Astrocyte (in vitro differentiated cells and primary cell): Measurements from ENCODE around the gene ITPRIPL1. TPM values are rescaled to one million over a fixed set of nuclear protein-coding genes. Genes with fewer than 3 reads are reported as not detected.
"Not testable (repeated sequence)": the region's sequence is repeated elsewhere in the genome, so short reads cannot be mapped to it uniquely, and the experiment has no call there.

ENCODE experiments used
- DNase-seq: peaks from one replicate; pipeline ENCODE4 v3.0.0-alpha.2; 2010; ENCODE audit warnings: low read depth
- FAIRE-seq: peaks from 2 replicates; lab custom pipeline; 2011; peaks lifted over from hg19 to GRCh38; lab: Jason Lieb, UNC
- H2AFZ ChIP-seq: 2 replicates; pipeline ENCODE4 v1.6.0; 2012; ENCODE audit warnings: low read depth, low read length, inconsistent platforms
- H3K27ac ChIP-seq: 2 replicates; pipeline ENCODE4 v1.5.1; 2011; ENCODE audit warnings: low read depth, low read length, inconsistent platforms
- H3K27me3 ChIP-seq: 2 replicates; pipeline ENCODE4 v1.6.0; 2011; ENCODE audit warnings: low read length, inconsistent platforms; ENCODE audit not compliant: insufficient read depth
- H3K36me3 ChIP-seq: 2 replicates; pipeline ENCODE4 v1.5.1; 2011; ENCODE audit warnings: low read length, inconsistent platforms; ENCODE audit not compliant: insufficient read depth
- H3K4me1 ChIP-seq: 2 replicates; pipeline ENCODE4 v1.5.1; 2011; ENCODE audit warnings: low read length, inconsistent platforms; ENCODE audit not compliant: insufficient read depth
- H3K4me2 ChIP-seq: 2 replicates; pipeline ENCODE4 v1.6.0; 2012; ENCODE audit warnings: low read length, inconsistent platforms
- H3K4me3 ChIP-seq: 2 replicates; pipeline ENCODE4 v1.5.1; 2011; ENCODE audit warnings: low read depth, mild to moderate bottlenecking, low read length, inconsistent platforms; ENCODE audit not compliant: insufficient read depth
- H3K79me2 ChIP-seq: 2 replicates; pipeline ENCODE4 v1.6.0; 2012; ENCODE audit warnings: mild to moderate bottlenecking, low read length, inconsistent platforms; ENCODE audit not compliant: insufficient read depth
- H3K9ac ChIP-seq: 2 replicates; pipeline ENCODE4 v1.6.0; 2012; ENCODE audit warnings: mild to moderate bottlenecking, low read length, inconsistent platforms
- H3K9me3 ChIP-seq: 2 replicates; pipeline ENCODE4 v1.5.1; 2012; ENCODE audit warnings: low read depth, mild to moderate bottlenecking, low read length, inconsistent platforms; ENCODE audit not compliant: insufficient read depth
- H4K20me1 ChIP-seq: 2 replicates; pipeline ENCODE4 v1.6.0; 2012; ENCODE audit warnings: low read length, inconsistent platforms; ENCODE audit not compliant: insufficient read depth
- H3K27ac Mint-ChIP-seq: one replicate; pipeline ENCODE4 v1.8.0; 2021; ENCODE audit warnings: mild to moderate bottlenecking, mixed read lengths; ENCODE audit not compliant: unreplicated experiment
- H3K27me3 Mint-ChIP-seq: one replicate; pipeline ENCODE4 v1.8.0; 2021; ENCODE audit warnings: low read depth, mixed read lengths; ENCODE audit not compliant: unreplicated experiment
- H3K36me3 Mint-ChIP-seq: one replicate; pipeline ENCODE4 v1.8.0; 2021; ENCODE audit warnings: low read depth, mixed read lengths; ENCODE audit not compliant: unreplicated experiment
- H3K4me1 Mint-ChIP-seq: one replicate; pipeline ENCODE4 v1.8.0; 2021; ENCODE audit warnings: low read depth, mixed read lengths; ENCODE audit not compliant: unreplicated experiment
- H3K4me3 Mint-ChIP-seq: one replicate; pipeline ENCODE4 v1.8.0; 2021; ENCODE audit warnings: mild to moderate bottlenecking, moderate library complexity, mixed read lengths; ENCODE audit not compliant: unreplicated experiment
- H3K9me3 Mint-ChIP-seq: one replicate; pipeline ENCODE4 v1.8.0; 2021; ENCODE audit warnings: mild to moderate bottlenecking, mixed read lengths; ENCODE audit not compliant: unreplicated experiment
- EZH2 ChIP-seq: IDR thresholded peaks from 2 replicates; pipeline ENCODE4 v1.6.1; 2012; ENCODE audit warnings: mild to moderate bottlenecking, low read length, inconsistent platforms; ENCODE audit not compliant: insufficient read depth
- total RNA-seq: library from RNA; stranded (reverse); gene quantifications from 2 replicates; pipeline ENCODE4 v1.2.1, GENCODE V29; 2021
- TF ChIP-seq, protein P1 (sequence below): IDR thresholded peaks from 2 replicates; pipeline ENCODE4 v1.5.1; 2011; ENCODE audit warnings: low read depth, mild to moderate bottlenecking, inconsistent platforms, low read length, moderate library complexity; ENCODE audit not compliant: insufficient read depth

Gene ITPRIPL1
- total RNA-seq, 1 donor from 2014 or later = 0.45 TPM

DNA sequence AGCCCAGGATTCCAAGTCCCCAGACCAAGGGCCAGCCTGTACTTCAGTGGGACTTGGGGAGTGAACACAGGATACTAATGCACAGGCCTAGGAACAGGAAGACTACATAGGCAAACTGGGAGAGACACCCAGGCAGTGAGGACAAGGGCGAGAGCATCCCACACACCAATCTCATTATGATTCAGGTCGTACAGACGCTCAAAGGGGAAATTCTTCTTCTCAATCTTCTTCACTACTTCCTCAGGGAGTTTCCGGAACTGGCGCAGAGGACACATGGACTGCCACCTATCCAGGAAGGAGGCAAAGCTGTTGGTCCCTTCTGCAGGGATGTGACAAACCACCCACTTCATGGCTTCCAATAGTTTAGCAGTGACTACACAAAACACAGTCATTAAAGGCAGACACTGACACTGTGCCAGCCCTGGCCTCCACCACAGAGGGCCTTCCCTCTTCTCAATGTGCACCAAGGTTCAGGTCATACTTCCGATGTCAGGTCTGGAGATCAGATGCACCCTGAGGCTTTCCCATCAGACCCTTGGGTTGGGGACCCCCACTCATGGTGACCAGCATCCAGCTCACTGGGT, 37.8 kb upstream of the ITPRIPL1 start:
- H3K4me3 ChIP-seq = no peak overlapping the region
- no peaks in the 10 kb centered on the region for H3K79me2 ChIP-seq
- no peaks in the 10 kb centered on the region for H3K9me3 ChIP-seq
- H3K27ac Mint-ChIP-seq = no peak overlapping the region
- no peak overlapping the region for H3K27ac ChIP-seq
- H3K4me1 ChIP-seq = no peaks in the 10 kb centered on the region
- no peaks in the 10 kb centered on the region for H3K27me3 ChIP-seq
- peaks cover 21% of the 10 kb centered on the region for H3K36me3 Mint-ChIP-seq
- H3K9ac ChIP-seq = no peak overlapping the region
- H3K4me2 ChIP-seq = no peak overlapping the region
- H3K36me3 ChIP-seq = peaks cover 92% of the 10 kb centered on the region
- TF ChIP-seq EZH2 = no peak
- TF ChIP-seq, protein P1, sequence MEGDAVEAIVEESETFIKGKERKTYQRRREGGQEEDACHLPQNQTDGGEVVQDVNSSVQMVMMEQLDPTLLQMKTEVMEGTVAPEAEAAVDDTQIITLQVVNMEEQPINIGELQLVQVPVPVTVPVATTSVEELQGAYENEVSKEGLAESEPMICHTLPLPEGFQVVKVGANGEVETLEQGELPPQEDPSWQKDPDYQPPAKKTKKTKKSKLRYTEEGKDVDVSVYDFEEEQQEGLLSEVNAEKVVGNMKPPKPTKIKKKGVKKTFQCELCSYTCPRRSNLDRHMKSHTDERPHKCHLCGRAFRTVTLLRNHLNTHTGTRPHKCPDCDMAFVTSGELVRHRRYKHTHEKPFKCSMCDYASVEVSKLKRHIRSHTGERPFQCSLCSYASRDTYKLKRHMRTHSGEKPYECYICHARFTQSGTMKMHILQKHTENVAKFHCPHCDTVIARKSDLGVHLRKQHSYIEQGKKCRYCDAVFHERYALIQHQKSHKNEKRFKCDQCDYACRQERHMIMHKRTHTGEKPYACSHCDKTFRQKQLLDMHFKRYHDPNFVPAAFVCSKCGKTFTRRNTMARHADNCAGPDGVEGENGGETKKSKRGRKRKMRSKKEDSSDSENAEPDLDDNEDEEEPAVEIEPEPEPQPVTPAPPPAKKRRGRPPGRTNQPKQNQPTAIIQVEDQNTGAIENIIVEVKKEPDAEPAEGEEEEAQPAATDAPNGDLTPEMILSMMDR = no peak
- H3K27me3 Mint-ChIP-seq = no peaks in the 10 kb centered on the region
- no peak overlapping the region for H2AFZ ChIP-seq
- FAIRE-seq (no peak), DNase-seq (no peak)
- peak overlapping the region; percentile 16 for H3K4me3 Mint-ChIP-seq
- no peaks in the 10 kb centered on the region for H3K9me3 Mint-ChIP-seq
- H3K4me1 Mint-ChIP-seq = no peaks in the 10 kb centered on the region
- H4K20me1 ChIP-seq = peaks cover 14% of the 10 kb centered on the region

DNA sequence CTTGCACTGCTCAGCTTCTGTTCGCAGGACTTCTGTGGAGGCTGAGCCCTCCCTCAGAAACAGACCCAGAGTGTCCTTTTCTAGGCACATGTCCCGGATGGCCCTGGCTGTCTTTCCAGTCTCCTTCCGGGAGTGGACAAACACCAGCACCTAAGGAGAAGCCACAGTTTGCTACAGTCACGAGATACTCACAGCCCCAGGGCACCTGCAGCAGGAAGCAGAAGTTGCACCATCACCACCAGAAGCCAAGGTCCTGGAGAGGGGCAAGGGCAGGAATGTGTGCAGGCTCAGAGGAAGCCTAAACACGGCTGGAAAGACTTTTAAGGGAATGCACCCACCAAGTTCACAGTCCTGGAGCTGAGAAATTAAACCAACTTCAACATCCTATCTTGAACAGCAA, 33.4 kb upstream of the ITPRIPL1 start:
- no peak for FAIRE-seq
- no peaks in the 10 kb centered on the region for H3K4me1 ChIP-seq
- no peaks in the 10 kb centered on the region for H3K27me3 Mint-ChIP-seq
- no peak overlapping the region for H2AFZ ChIP-seq
- peaks cover 86% of the 10 kb centered on the region for H3K36me3 ChIP-seq
- H4K20me1 ChIP-seq = peaks cover 12% of the 10 kb centered on the region
- no peaks in the 10 kb centered on the region for H3K9me3 Mint-ChIP-seq
- no peaks in the 10 kb centered on the region for H3K4me1 Mint-ChIP-seq
- H3K9me3 ChIP-seq = no peaks in the 10 kb centered on the region
- no peaks in the 10 kb centered on the region for H3K27me3 ChIP-seq
- TF ChIP-seq EZH2 = no peak
- TF ChIP-seq, protein P1 = no peak
- DNase-seq = no peak
- no peak overlapping the region for H3K4me3 Mint-ChIP-seq
- H3K27ac Mint-ChIP-seq = no peak overlapping the region
- no peak overlapping the region for H3K9ac ChIP-seq
- H3K79me2 ChIP-seq = no peaks in the 10 kb centered on the region
- H3K4me2 ChIP-seq = no peak overlapping the region
- no peak overlapping the region for H3K4me3 ChIP-seq
- no peak overlapping the region for H3K27ac ChIP-seq
- H3K36me3 Mint-ChIP-seq = peaks cover 20% of the 10 kb centered on the region

DNA sequence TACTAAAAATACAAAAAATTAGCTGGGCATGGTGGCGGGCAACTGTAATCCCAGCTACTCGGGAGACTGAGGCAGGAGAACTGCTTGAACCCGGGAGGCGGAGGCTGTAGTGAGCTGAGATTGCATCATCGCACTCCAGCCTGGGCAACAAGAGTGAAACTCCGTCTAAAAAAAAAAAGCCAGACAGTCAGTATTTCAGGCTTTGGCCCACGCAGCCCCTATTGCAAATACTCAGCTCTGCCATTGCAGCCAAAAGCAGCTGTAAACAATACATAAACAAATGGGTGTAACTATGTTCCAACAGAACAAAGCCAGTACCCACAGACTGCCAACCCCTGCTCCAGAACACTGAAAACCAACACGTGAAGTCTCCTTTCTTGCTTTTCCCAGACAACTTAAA, 30.8 kb upstream of the ITPRIPL1 start:
- H3K79me2 ChIP-seq, H3K27me3 Mint-ChIP-seq, H3K9me3 ChIP-seq, H3K27ac Mint-ChIP-seq, H3K27me3 ChIP-seq, FAIRE-seq, H3K27ac ChIP-seq, H3K4me1 Mint-ChIP-seq, DNase-seq, H3K9ac ChIP-seq, H3K4me1 ChIP-seq, H2AFZ ChIP-seq, H3K4me2 ChIP-seq, H3K4me3 Mint-ChIP-seq, H3K9me3 Mint-ChIP-seq, H3K4me3 ChIP-seq: not testable (repeated sequence)
- Histone ChIP-seq H4K20me1 (peaks cover 14% of the 10 kb centered on the region), H3K36me3 (peaks cover 86% of the 10 kb centered on the region)
- H3K36me3 Mint-ChIP-seq = peaks cover 14% of the 10 kb centered on the region
